Loucy (cell line): Measurements from ENCODE around the gene TXNIP.

Experiments used
- H2AFZ ChIP-seq: fragments of 200-600 bp; sonication (generic); 2 replicates; pipeline ENCODE4 v1.6.0; 2016; ENCODE audit warnings: antibody characterized with exemption, mild to moderate bottlenecking, low read length, moderate library complexity
- H3F3A ChIP-seq: fragments of 200-600 bp; 2 replicates; pipeline ENCODE4 v1.6.0; 2016; ENCODE audit warnings: antibody characterized with exemption, low read depth, mild to moderate bottlenecking
- H3K27me3 ChIP-seq: fragments of 200-600 bp; sonication (generic); 2 replicates; pipeline ENCODE4 v1.6.1; 2014; ENCODE audit warnings: low read length, mild to moderate bottlenecking; ENCODE audit not compliant: insufficient read depth, poor library complexity, severe bottlenecking
- H3K36me3 ChIP-seq: fragments of 200-600 bp; sonication (generic); 2 replicates; pipeline ENCODE4 v1.6.1; 2016; ENCODE audit warnings: low read length; ENCODE audit not compliant: insufficient read depth
- H3K4me1 ChIP-seq: fragments of 200-600 bp; sonication (generic); 2 replicates; pipeline ENCODE4 v1.5.1; 2014; ENCODE audit warnings: low read length, mild to moderate bottlenecking; ENCODE audit not compliant: insufficient read depth, poor library complexity, severe bottlenecking
- H3K4me2 ChIP-seq: fragments of 200-600 bp; sonication (generic); 2 replicates; pipeline ENCODE4 v1.6.0; 2014; ENCODE audit warnings: antibody characterized with exemption, low read length, low read depth, mild to moderate bottlenecking; ENCODE audit not compliant: poor library complexity, severe bottlenecking
- H3K4me3 ChIP-seq: fragments of 200-600 bp; sonication (generic); 2 replicates; pipeline ENCODE4 v1.5.1; 2014; ENCODE audit warnings: low read length, mild to moderate bottlenecking, mixed read lengths; ENCODE audit not compliant: poor library complexity, severe bottlenecking
- H3K79me2 ChIP-seq: fragments of 200-600 bp; sonication (generic); 2 replicates; pipeline ENCODE4 v1.6.1; 2014; ENCODE audit warnings: low read length; ENCODE audit not compliant: insufficient read depth
- H3K9ac ChIP-seq: fragments of 200-600 bp; sonication (generic); 2 replicates; pipeline ENCODE4 v1.6.0; 2014; ENCODE audit warnings: mild to moderate bottlenecking, low read depth, low read length, moderate library complexity; ENCODE audit not compliant: poor library complexity, severe bottlenecking
- H3K9me2 ChIP-seq: fragments of 200-600 bp; sonication (generic); replicated peaks from 2 replicates; pipeline ENCODE4 v1.6.1; 2016; ENCODE audit warnings: low read depth, low read length, mixed read lengths
- H3K9me3 ChIP-seq: fragments of 200-600 bp; sonication (generic); 2 replicates; pipeline ENCODE4 v1.6.1; 2014; ENCODE audit warnings: mild to moderate bottlenecking, antibody characterized with exemption, low read length, low read depth; ENCODE audit not compliant: insufficient read depth
- H4K20me1 ChIP-seq: fragments of 200-600 bp; sonication (generic); 2 replicates; pipeline ENCODE4 v1.6.0; 2014; ENCODE audit warnings: antibody characterized with exemption, low read length, mild to moderate bottlenecking; ENCODE audit not compliant: insufficient read depth, poor library complexity, severe bottlenecking
- CTCF ChIP-seq: fragments of 200-600 bp; sonication (generic); conservative IDR thresholded peaks from 2 replicates; pipeline ENCODE4 v1.5.1; 2014; ENCODE audit warnings: mild to moderate bottlenecking, antibody characterized with exemption, low read length
- EZH2phosphoT487 ChIP-seq: fragments of 200-600 bp; IDR thresholded peaks from 2 replicates; pipeline ENCODE4 v1.6.1; 2018; ENCODE audit warnings: antibody characterized with exemption, mild to moderate bottlenecking, moderate library complexity, borderline replicate concordance

TXNIP gene

DNA sequence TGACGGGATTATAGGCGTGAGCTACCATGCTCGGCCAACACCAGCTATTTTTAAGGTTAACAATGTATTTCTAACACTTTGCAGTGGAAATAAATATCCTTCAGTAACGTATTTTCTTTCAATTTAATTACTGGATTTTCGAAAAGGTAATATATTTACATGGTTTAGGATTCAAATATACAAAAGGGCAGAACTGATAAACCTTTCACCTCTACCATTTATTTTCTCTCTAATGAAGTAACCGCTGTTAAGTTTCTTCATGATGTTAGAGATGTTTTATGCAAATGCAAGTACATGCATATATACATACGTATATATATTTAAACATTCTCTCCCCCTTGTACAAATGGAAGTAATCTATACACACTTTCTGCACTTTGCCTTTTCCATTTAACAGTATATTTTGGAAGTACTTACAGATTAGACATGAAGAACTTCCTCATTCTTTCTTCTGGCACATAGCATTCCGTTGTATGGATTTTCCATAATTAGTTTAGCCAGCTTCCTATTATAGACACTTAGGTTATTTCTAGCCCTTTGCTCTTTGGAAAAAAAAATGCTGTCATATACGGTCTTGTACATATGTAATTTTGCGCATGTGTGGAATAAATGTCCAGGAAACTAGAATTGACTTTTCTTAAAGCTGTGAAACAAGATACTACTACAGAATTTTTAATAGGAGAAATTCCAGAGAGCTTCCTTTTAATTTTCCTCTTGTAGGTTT lies 40.0 kb upstream of the TXNIP start:
- H3K79me2 ChIP-seq, result no peaks in the 10 kb centered on the region
- peak overlapping the region; percentile 91 for H3K4me2 ChIP-seq
- peak overlapping the region; percentile 93 for H3K4me3 ChIP-seq
- H3K4me1 ChIP-seq, result peaks cover 14% of the 10 kb centered on the region
- no peaks in the 10 kb centered on the region for H3K9me2 ChIP-seq
- H4K20me1 ChIP-seq, result no peaks in the 10 kb centered on the region
- no peaks in the 10 kb centered on the region for H3K36me3 ChIP-seq
- no peaks in the 10 kb centered on the region for H3K9me3 ChIP-seq
- no peak for TF ChIP-seq EZH2phosphoT487
- TF ChIP-seq CTCF, result no peak
- H3F3A ChIP-seq, result peaks cover 15% of the 10 kb centered on the region
- no peaks in the 10 kb centered on the region for H3K27me3 ChIP-seq
- peak overlapping the region; percentile 98 for H3K9ac ChIP-seq
- H2AFZ ChIP-seq, result no peak overlapping the region

DNA sequence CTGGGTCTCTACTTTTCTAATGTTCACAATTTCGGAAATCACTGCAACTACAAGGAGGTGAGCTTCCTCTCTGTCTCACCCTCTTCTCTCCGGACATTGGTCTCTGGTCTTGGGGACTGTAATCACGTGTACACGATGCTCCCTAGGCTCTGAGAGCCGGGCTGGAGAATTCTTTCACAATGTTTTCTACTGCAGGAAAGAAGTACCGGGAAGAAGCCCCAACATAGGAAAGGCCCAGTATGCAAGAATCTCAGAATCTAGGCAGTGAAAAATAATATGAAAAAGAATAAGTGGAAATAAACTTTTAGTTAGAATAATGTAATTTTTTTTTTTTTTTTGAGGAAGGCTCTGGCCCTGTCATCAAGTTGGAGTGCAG lies 38.7 kb upstream of the TXNIP start:
- Histone ChIP-seq H3K4me1 (peaks cover 14% of the 10 kb centered on the region), H3K36me3 (no peaks in the 10 kb centered on the region), H3F3A (peaks cover 14% of the 10 kb centered on the region), H3K4me3 (peak overlapping the region; percentile 57), H4K20me1 (no peaks in the 10 kb centered on the region), H3K9me2 (no peaks in the 10 kb centered on the region), H3K27me3 (no peaks in the 10 kb centered on the region), H3K4me2 (peak overlapping the region; percentile 91), H3K9ac (no peak overlapping the region), H3K79me2 (no peaks in the 10 kb centered on the region), H3K9me3 (no peaks in the 10 kb centered on the region), H2AFZ (peak overlapping the region; percentile 42; the same call in 1 of the 2 replicates)
- TF ChIP-seq CTCF (no peak), EZH2phosphoT487 (no peak)

DNA sequence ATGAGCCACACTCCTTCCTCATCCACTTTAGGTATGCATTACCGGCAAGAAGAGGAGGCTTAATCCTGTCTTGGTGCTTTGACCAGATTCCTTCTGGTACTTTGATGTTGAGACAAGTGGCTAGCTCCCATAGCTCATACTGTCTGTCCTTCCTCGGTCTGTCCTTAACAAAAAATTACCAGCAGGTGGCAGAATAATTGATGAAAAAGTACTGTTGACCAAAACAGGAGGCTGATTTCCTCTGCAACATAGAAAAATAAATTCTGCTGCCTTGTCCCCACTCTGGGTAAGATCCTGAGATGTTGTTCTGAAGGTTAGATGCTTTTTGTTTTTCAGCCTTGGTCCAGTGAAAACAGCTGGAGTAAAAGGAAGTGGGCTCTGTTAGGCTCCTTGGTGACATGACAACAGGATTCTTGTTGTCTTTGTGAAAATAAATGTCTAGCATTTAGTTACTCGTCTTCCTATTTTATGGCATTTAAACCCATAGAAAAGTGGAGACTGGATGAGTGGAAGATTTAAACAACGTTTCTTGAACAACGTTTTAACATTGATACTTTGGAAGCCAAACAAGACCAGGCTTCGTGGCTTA lies 36.3 kb upstream of the TXNIP start:
- Histone ChIP-seq H3K4me3 (no peak overlapping the region), H4K20me1 (no peaks in the 10 kb centered on the region), H2AFZ (peak overlapping the region; percentile 49), H3K9me2 (no peaks in the 10 kb centered on the region), H3K36me3 (no peaks in the 10 kb centered on the region), H3K9me3 (no peaks in the 10 kb centered on the region), H3K27me3 (no peaks in the 10 kb centered on the region), H3F3A (peaks cover 10% of the 10 kb centered on the region; the same call in 1 of the 2 replicates), H3K9ac (no peak overlapping the region), H3K4me2 (peak overlapping the region; percentile 4), H3K79me2 (no peaks in the 10 kb centered on the region), H3K4me1 (peaks cover 14% of the 10 kb centered on the region)
- TF ChIP-seq EZH2phosphoT487 (no peak), CTCF (peak; percentile 79)
